GM12891 (cell line): ENCODE data around the gene MELTF.
"Not testable (repeated sequence)": the region's sequence is repeated elsewhere in the genome, so short reads cannot be mapped to it uniquely, and the experiment has no call there.

Source experiments
- DNase-seq: peaks from one replicate; pipeline ENCODE4 v3.0.0; 2011; ENCODE audit warnings: low spot score; ENCODE audit not compliant: insufficient read length
- FAIRE-seq: peaks from 2 replicates; lab custom pipeline; 2011; peaks lifted over from hg19 to GRCh38; lab: Jason Lieb, UNC
- PAX5 ChIP-seq: IDR thresholded peaks from 2 replicates; pipeline ENCODE4 v1.6.1; 2011; ENCODE audit warnings: low read length, moderate library complexity, mild to moderate bottlenecking; ENCODE audit not compliant: insufficient read depth, severe bottlenecking
- POLR2A ChIP-seq: IDR thresholded peaks from 2 replicates; pipeline ENCODE4 v1.6.1; 2011; ENCODE audit warnings: low read depth, low read length, control low read depth
- POLR2AphosphoS5 ChIP-seq: IDR thresholded peaks from 2 replicates; pipeline ENCODE4 v1.6.1; 2011; ENCODE audit warnings: low read depth, low read length, control low read depth
- POU2F2 ChIP-seq: IDR thresholded peaks from 2 replicates; pipeline ENCODE4 v1.6.1; 2011; ENCODE audit warnings: low read depth, mild to moderate bottlenecking, control low read depth, low read length, moderate library complexity
- SPI1 ChIP-seq: IDR thresholded peaks from 2 replicates; pipeline ENCODE4 v1.6.1; 2011; ENCODE audit warnings: low read depth, low read length, control low read depth
- TAF1 ChIP-seq: IDR thresholded peaks from 2 replicates; pipeline ENCODE4 v1.6.1; 2011; ENCODE audit warnings: low read depth, low read length, control low read depth

Gene MELTF

GRCh38 chr3:197038679-197039462, 9.3 kb upstream of the MELTF start:
- no peak for DNase-seq
- no peak for FAIRE-seq

GRCh38 chr3:197035577-197035976, 6.0 kb upstream of the MELTF start:
- TF ChIP-seq POU2F2: no peak
- TF ChIP-seq SPI1: no peak
- no peak for TF ChIP-seq TAF1
- TF ChIP-seq POLR2AphosphoS5: no peak
- no peak for TF ChIP-seq PAX5
- no peak for TF ChIP-seq POLR2A
- FAIRE-seq (no peak), DNase-seq (no peak)

More at GRCh38 chr3:197038679-197039462, 9.3 kb upstream of the MELTF start:
- TF ChIP-seq POLR2AphosphoS5 (no peak), TAF1 (no peak), SPI1 (no peak), PAX5 (no peak), POLR2A (no peak), POU2F2 (no peak)

GRCh38 chr3:197034778-197035177, 5.2 kb upstream of the MELTF start:
- DNase-seq, FAIRE-seq: not testable (repeated sequence)

GRCh38 chr3:197033764-197034163, 4.1 kb upstream of the MELTF start:
- FAIRE-seq, DNase-seq: not testable (repeated sequence)

GRCh38 chr3:197031315-197032285, 2.0 kb upstream of the MELTF start:
- TF ChIP-seq PAX5 (no peak), POLR2AphosphoS5 (no peak), POLR2A (no peak), POU2F2 (no peak), TAF1 (no peak), SPI1 (no peak)
- DNase-seq: no peak
- FAIRE-seq: no peak

- TF ChIP-seq SPI1 (no peak), POU2F2 (no peak), PAX5 (no peak), POLR2A (no peak), TAF1 (no peak), POLR2AphosphoS5 (no peak)
- no peak for DNase-seq
- FAIRE-seq: no peak
Measured at GRCh38 chr3:197030379-197031314, 1.0 kb upstream of the MELTF start.

GRCh38 chr3:197028728-197029510, 698 bp downstream of the MELTF start:
- TF ChIP-seq TAF1: no peak
- peak; percentile 54 for FAIRE-seq
- DNase-seq: peak; percentile 66

GRCh38 chr3:197027896-197028727, 1.5 kb downstream of the MELTF start:
- DNase-seq (no peak), FAIRE-seq (peak; percentile 13)

More at GRCh38 chr3:197027896-197028727, 1.5 kb downstream of the MELTF start:
- TF ChIP-seq TAF1 (no peak), POLR2A (no peak), POLR2AphosphoS5 (no peak), SPI1 (no peak), POU2F2 (no peak), PAX5 (no peak)
